Mucosa of descending colon (tissue), 3 donors: ENCODE results near the gene RDH14. TPM values are rescaled to one million over a fixed set of nuclear protein-coding genes. Genes with fewer than 3 reads are reported as not detected.

Experiments used
- ATAC-seq: fragments of 200-7000 bp; cut with Tn5 transposase; one replicate; pipeline ENCODE4 v1.9.1; 2020; ENCODE audit warnings: mild to moderate bottlenecking, moderate library complexity
- DNase-seq, 3 donors: peaks; one replicate each; pipeline ENCODE4 v3.0.0-alpha.2; 2020
- H3K36me3 ChIP-seq: fragments of 200-600 bp; one replicate; pipeline ENCODE4 v1.8.0; 2021; ENCODE audit warnings: low read depth, mild to moderate bottlenecking
- H3K4me1 ChIP-seq: fragments of 200-600 bp; one replicate; pipeline ENCODE4 v1.8.0; 2021; ENCODE audit warnings: low read depth, mild to moderate bottlenecking
- H3K4me3 ChIP-seq: fragments of 200-600 bp; one replicate; pipeline ENCODE4 v1.8.0; 2021; ENCODE audit warnings: mild to moderate bottlenecking
- H3K9me3 ChIP-seq: fragments of 200-600 bp; one replicate; pipeline ENCODE4 v1.8.0; 2021; ENCODE audit warnings: mild to moderate bottlenecking
- CTCF ChIP-seq: fragments of 200-600 bp; IDR thresholded peaks from one replicate; pipeline ENCODE4 v1.8.0; 2022; ENCODE audit warnings: antibody characterized with exemption, mild to moderate bottlenecking
- intact Hi-C, 2 donors: fragments of 100-400 bp; cut with DNase I in 1 of 2; cut with micrococcal nuclease in 1 of 2; formaldehyde crosslinking; loops; one replicate each; pipeline versions ENCODE4 v1.11.0 to v1.11.1; 2022; cut with DNase I, micrococcal nuclease
- total RNA-seq, 3 donors: library from RNA; stranded (reverse); fragmentation: NEBNext Ultra II Directional in 2 of 3; extraction: Animal tissue kit (Norgen Biotek cat#: 25700) in 2 of 3; gene quantifications; one replicate each; pipeline versions ENCODE4 v1.2.1 to v1.2.4, GENCODE V29; 2021 to 2023
- donor health status: DM: no; HTN: no; CAD: no; lungs with moderate emphysema.
- donor health status: DM: no; HTN: no; CAD: no.
- donor health status: DM: no; HTN: yes; CAD: no.

Gene RDH14
- total RNA-seq, 3 donors from 2014 or later: 16.2 to 25.3 (median 17.1) TPM

DNA sequence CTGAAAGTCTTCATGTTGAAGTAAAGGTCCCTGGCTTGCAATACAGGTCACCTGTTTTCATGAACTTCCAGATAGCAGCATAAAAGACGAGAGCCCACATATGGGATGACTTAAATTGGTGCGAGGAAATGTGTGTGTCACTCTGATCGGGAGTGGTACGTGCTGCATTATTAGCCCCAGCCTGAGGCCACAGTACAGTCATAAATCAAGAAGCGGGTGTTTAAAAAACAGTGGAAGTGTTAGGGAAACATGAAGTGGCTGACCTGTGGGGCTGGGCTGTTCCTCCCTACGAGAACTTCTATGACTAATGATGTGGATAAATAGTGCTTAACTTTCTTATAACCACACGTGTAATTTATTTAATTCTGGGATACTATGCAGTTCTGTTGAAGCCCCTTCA lies 24.4 kb downstream of the RDH14 start:
- intact Hi-C loops: no loop called here
- Histone ChIP-seq H3K36me3 (no peaks in the 10 kb centered on the region), H3K4me1 (no peaks in the 10 kb centered on the region), H3K4me3 (no peak overlapping the region), H3K9me3 (no peaks in the 10 kb centered on the region)
- DNase-seq: no peak
- ATAC-seq: no peak
- TF ChIP-seq CTCF: no peak

- no peak overlapping the region for H3K4me3 ChIP-seq
- no peak for ATAC-seq
- no peaks in the 10 kb centered on the region for H3K4me1 ChIP-seq
- intact Hi-C loops: no loop called here
- no peak for DNase-seq
- H3K9me3 ChIP-seq: no peaks in the 10 kb centered on the region
- TF ChIP-seq CTCF: no peak
- no peaks in the 10 kb centered on the region for H3K36me3 ChIP-seq
Measured at GRCh38 chr2:18531194-18531593, 29.3 kb downstream of the RDH14 start.

DNA sequence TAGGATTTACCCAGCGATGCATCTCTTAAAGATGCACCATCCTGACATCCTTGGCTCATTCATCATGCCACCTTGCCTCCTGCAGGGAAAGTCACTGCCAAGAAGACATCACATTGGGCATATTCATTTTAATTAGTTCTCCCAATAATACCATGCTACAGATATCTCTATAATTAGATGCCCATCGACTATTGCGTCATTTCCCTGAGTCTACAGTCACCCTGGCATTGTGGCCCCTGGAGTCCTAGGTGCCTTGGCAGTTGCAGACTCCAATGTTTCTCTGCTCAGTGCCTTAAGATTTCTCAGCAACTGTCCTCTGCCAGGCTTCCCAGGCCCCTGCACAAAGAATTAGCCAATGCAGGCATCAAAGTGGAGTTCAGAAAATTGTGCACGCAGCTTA lies 32.6 kb downstream of the RDH14 start:
- no peak for DNase-seq
- no peaks in the 10 kb centered on the region for H3K36me3 ChIP-seq
- no peak for ATAC-seq
- intact Hi-C loops: loop anchor here in 1 of 2 donors (10.0 kb wide), 1 partner anchor 227 kb away; no protein-coding TSS in a partner anchor
- no peaks in the 10 kb centered on the region for H3K4me1 ChIP-seq
- no peak for TF ChIP-seq CTCF
- no peak overlapping the region for H3K4me3 ChIP-seq
- H3K9me3 ChIP-seq: no peaks in the 10 kb centered on the region

- no peak for TF ChIP-seq CTCF
- DNase-seq (no peak), ATAC-seq (no peak)
- intact Hi-C loops: loop anchor here in 1 of 2 donors (10.0 kb wide), 1 partner anchor 227 kb away; no protein-coding TSS in a partner anchor
- no peaks in the 10 kb centered on the region for H3K9me3 ChIP-seq
- H3K4me3 ChIP-seq: no peak overlapping the region
- no peaks in the 10 kb centered on the region for H3K4me1 ChIP-seq
- no peaks in the 10 kb centered on the region for H3K36me3 ChIP-seq
Measured at GRCh38 chr2:18527326-18527725, 33.1 kb downstream of the RDH14 start.

- H3K9me3 ChIP-seq: no peaks in the 10 kb centered on the region
- no peak for TF ChIP-seq CTCF
- ATAC-seq (no peak), DNase-seq (no peak)
- intact Hi-C loops: loop anchor here in 1 of 2 donors (10.0 kb wide), 1 partner anchor 228 kb away; no protein-coding TSS in a partner anchor
- H3K4me3 ChIP-seq: no peak overlapping the region
- no peaks in the 10 kb centered on the region for H3K36me3 ChIP-seq
- no peaks in the 10 kb centered on the region for H3K4me1 ChIP-seq
Measured at GRCh38 chr2:18526429-18526828, 34.0 kb downstream of the RDH14 start.

DNA sequence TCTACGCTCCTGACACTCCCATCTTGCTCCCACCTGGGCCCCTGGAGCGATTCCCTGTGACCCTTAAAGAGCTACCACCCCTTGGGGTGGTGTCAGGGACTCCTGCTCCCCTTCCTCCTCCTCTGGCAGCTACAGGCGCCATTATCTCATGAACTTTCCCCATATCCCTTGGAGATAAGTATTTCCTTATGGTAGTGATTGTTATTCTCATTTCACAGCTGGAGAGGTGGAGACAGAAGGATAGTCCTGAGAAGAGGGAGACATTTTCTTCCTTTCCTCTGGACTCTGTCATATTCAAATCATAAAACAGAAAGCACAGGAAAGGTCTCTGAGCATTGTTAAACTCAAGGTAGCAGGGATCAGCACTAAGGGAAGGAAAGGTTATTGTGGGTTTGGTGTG lies 34.6 kb downstream of the RDH14 start:
- H3K4me1 ChIP-seq: no peaks in the 10 kb centered on the region
- no peak for DNase-seq
- no peaks in the 10 kb centered on the region for H3K36me3 ChIP-seq
- intact Hi-C loops: loop anchor here in 1 of 2 donors (10.0 kb wide), 1 partner anchor 229 kb away; no protein-coding TSS in a partner anchor
- TF ChIP-seq CTCF: no peak
- H3K4me3 ChIP-seq: no peak overlapping the region
- ATAC-seq: peak; percentile 40
- H3K9me3 ChIP-seq: no peaks in the 10 kb centered on the region
